ENCODE results near the gene TMC5.

GRCh38 chr16:19497176-19497575 lies 79.5 kb downstream of the TMC5 start:
- no peak for TF ChIP-seq CTCF (IDR thresholded peaks at IDR 0.05; ENCODE audit: insufficient read depth, low read length, poor library complexity, severe bottlenecking)
- TF ChIP-seq EZH2phosphoT487 (conservative IDR thresholded peaks at IDR 0.05; ENCODE audit: low read length), result no peak

Data from SU-DHL-6 (cell line).